Stomach smooth muscle (tissue), 2 donors: ENCODE results near the gene DRICH1.
"Not testable (repeated sequence)": the region's sequence is repeated elsewhere in the genome, so short reads cannot be mapped to it uniquely, and the experiment has no call there.

Experiments used
- H3K27ac ChIP-seq: one replicate; pipeline ENCODE4 v1.7.0; 2013; ENCODE audit warnings: mild to moderate bottlenecking, low read length, inconsistent platforms
- H3K27me3 ChIP-seq, 2 donors: one replicate each; pipeline ENCODE4 v1.7.0; 2013; ENCODE audit warnings: low read length in 2 of 2; ENCODE audit not compliant: insufficient read depth in 2 of 2, control insufficient read depth in 1 of 2
- H3K36me3 ChIP-seq, 2 donors: one replicate each; pipeline ENCODE4 v1.7.0; 2013; ENCODE audit warnings: low read length in 2 of 2; ENCODE audit not compliant: control insufficient read depth in 2 of 2, insufficient read depth in 2 of 2
- H3K4me1 ChIP-seq: one replicate; pipeline ENCODE4 v1.7.0; 2013; ENCODE audit warnings: low read length; ENCODE audit not compliant: control insufficient read depth, insufficient read depth
- H3K4me3 ChIP-seq, 2 donors: one replicate each; pipeline ENCODE4 v1.7.0; 2013; ENCODE audit warnings: low read length in 2 of 2
- H3K9ac ChIP-seq, 2 donors: one replicate each; pipeline ENCODE4 v1.7.0; 2013; ENCODE audit warnings: low read length in 2 of 2, mild to moderate bottlenecking in 1 of 2
- H3K9me3 ChIP-seq, 2 donors: one replicate each; pipeline ENCODE4 v1.7.0; 2013; ENCODE audit warnings: low read length in 2 of 2; ENCODE audit not compliant: control insufficient read depth in 2 of 2
- donor health status: healthy.
- donor health status: Pancreatic carcinoma.

Gene DRICH1

GRCh38 chr22:23595904-23596303, 36.2 kb downstream of the DRICH1 start:
- not testable (repeated sequence) for H3K36me3 ChIP-seq, H3K4me1 ChIP-seq, H3K27me3 ChIP-seq, H3K9me3 ChIP-seq, H3K9ac ChIP-seq, H3K27ac ChIP-seq, H3K4me3 ChIP-seq

DNA sequence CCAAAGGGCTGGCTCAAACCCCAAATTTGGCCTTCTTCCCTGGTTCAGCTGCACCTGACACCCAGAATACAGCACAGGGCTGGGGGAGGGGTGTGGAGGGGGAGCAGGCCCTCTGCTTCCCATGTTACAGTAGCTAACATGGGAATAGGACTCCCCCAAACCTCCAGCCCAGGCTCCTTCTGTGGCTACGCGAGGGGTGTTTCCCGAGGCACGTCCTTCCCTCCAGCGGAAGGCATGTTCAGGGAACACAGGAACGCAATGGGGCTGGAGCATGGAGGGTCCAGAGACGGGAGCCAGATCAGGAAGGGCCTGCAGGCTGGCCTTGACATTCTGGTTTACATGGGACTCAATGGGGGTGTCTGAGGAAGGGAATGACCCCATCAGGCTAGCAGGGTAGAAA, 40.3 kb downstream of the DRICH1 start:
- no peak overlapping the region for H3K4me3 ChIP-seq
- H3K9me3 ChIP-seq = no peaks in the 10 kb centered on the region
- no peaks in the 10 kb centered on the region for H3K27me3 ChIP-seq
- H3K4me1 ChIP-seq = no peaks in the 10 kb centered on the region
- no peak overlapping the region for H3K27ac ChIP-seq
- no peaks in the 10 kb centered on the region for H3K36me3 ChIP-seq
- H3K9ac ChIP-seq = no peak overlapping the region

DNA sequence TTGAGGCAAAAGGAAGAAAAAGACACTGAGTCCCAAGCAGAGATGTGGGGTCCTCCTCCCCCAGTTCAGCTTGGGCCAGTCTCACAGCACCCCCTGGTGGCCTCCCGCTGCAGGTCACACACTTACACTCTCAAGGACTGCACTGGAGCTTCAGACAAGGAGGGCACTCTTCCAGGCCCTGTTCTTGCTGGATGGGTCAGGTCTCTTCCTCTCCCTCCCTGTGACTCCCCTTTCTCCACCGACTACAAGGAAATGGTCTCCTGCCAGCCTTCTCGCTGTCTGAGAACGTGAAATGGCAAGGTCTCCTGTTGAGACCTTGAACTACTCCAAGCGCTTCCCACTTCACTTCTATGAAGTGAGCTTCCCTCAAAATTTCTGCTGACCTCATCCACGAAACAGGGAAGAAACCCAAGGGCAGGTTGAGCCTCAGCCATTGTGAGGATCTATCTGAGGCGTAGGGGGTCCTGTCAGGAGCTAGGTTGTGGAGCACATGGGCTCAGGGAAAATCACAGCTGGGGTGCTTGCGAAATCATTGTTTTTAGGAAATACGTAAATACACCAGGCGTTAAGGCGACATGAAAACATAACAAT, 40.8 kb downstream of the DRICH1 start:
- no peak overlapping the region for H3K27ac ChIP-seq
- no peaks in the 10 kb centered on the region for H3K9me3 ChIP-seq
- no peaks in the 10 kb centered on the region for H3K4me1 ChIP-seq
- no peaks in the 10 kb centered on the region for H3K36me3 ChIP-seq
- no peak overlapping the region for H3K9ac ChIP-seq
- H3K27me3 ChIP-seq = no peaks in the 10 kb centered on the region
- H3K4me3 ChIP-seq = no peak overlapping the region

DNA sequence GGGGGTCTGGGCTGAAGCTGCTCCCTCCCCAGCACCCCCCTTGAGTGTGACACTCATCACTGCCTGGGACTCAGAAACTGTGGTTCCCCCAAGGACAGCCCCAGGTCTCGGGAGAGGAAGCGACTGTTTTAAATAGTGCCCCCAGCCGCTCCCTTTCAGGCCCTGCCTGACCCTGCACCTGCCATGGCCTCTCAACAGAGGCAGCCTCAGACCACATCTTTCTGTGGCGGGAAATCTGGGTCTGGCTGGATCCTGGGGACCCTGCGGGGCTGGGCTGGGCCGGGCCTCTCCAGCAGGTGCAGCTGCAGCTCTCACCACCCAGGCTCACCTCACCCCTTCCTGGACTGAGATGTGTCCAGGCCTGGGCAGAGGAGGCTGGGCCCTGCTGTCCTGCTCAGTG, 48.3 kb downstream of the DRICH1 start:
- H3K9me3 ChIP-seq = no peaks in the 10 kb centered on the region
- no peak overlapping the region for H3K27ac ChIP-seq
- no peaks in the 10 kb centered on the region for H3K36me3 ChIP-seq
- H3K4me1 ChIP-seq = no peaks in the 10 kb centered on the region
- no peak overlapping the region for H3K4me3 ChIP-seq
- H3K9ac ChIP-seq = no peak overlapping the region
- H3K27me3 ChIP-seq = peaks cover 0 to 2% of the 10 kb centered on the region in 2 donors

DNA sequence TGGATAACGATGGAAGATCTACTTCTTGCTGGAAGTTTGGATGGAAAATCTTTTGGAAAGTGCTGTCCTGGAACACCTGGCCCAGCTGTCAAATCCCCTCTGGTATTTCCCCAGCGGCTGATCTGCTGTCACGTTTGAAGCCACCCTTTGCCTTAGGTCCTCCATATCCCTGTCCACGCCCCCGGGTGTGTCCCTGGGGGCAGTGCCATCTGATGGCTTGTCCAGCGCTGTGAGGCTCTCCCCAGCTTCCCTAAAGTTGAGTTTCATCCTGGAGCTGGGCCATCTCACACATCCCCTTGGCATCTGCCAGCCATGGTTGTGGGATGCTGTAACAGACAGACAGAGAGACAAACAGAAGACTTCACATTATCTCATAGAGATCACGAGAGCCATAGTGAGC, 49.0 kb downstream of the DRICH1 start:
- Histone ChIP-seq H3K36me3 (no peaks in the 10 kb centered on the region), H3K9ac (no peak overlapping the region), H3K4me3 (no peak overlapping the region), H3K9me3 (no peaks in the 10 kb centered on the region), H3K27me3 (peaks cover 0 to 2% of the 10 kb centered on the region in 2 donors), H3K4me1 (no peaks in the 10 kb centered on the region), H3K27ac (no peak overlapping the region)

GRCh38 chr22:23581260-23581650, 50.9 kb downstream of the DRICH1 start:
- H3K27me3 ChIP-seq = peaks cover 0 to 2% of the 10 kb centered on the region in 2 donors
- H3K27ac ChIP-seq = no peak overlapping the region
- no peak overlapping the region for H3K9ac ChIP-seq
- H3K4me1 ChIP-seq = no peaks in the 10 kb centered on the region
- no peak overlapping the region for H3K4me3 ChIP-seq
- no peaks in the 10 kb centered on the region for H3K9me3 ChIP-seq
- H3K36me3 ChIP-seq = no peaks in the 10 kb centered on the region

DNA sequence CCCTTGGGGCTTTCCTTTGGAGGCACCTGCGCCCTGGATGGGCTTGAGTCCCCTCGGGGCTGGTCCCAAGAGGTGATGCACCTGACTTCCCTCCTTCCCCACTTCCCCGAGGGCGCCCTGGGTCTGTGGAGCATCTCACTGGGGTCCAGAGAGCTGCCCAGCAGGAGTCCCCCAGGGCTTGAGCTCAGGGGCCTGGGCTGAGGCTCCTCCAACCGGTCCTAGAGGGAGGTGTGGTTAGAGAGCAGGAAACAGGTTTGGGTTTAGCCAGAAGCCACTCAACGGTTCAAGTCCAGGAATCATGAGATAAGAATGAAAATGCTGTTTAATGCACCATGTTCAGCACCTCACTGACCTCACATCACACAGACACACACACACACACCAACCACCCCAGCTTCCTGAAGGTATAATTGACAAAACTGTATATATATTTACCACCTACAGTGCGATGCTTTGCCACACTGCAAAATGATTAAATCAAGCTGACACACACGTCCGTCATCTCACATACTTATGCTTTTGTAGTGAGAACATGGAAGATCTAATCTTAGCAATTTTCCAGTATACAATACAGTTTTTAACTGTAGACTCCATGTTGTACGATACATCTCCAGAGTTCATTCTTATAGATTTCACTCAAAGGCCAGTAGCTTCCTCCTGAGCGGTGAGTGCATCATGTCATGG, 51.4 kb downstream of the DRICH1 start:
- no peaks in the 10 kb centered on the region for H3K9me3 ChIP-seq
- no peak overlapping the region for H3K27ac ChIP-seq
- peaks cover 0 to 2% of the 10 kb centered on the region in 2 donors for H3K27me3 ChIP-seq
- H3K4me1 ChIP-seq = no peaks in the 10 kb centered on the region
- no peaks in the 10 kb centered on the region for H3K36me3 ChIP-seq
- no peak overlapping the region for H3K9ac ChIP-seq
- no peak overlapping the region for H3K4me3 ChIP-seq

DNA sequence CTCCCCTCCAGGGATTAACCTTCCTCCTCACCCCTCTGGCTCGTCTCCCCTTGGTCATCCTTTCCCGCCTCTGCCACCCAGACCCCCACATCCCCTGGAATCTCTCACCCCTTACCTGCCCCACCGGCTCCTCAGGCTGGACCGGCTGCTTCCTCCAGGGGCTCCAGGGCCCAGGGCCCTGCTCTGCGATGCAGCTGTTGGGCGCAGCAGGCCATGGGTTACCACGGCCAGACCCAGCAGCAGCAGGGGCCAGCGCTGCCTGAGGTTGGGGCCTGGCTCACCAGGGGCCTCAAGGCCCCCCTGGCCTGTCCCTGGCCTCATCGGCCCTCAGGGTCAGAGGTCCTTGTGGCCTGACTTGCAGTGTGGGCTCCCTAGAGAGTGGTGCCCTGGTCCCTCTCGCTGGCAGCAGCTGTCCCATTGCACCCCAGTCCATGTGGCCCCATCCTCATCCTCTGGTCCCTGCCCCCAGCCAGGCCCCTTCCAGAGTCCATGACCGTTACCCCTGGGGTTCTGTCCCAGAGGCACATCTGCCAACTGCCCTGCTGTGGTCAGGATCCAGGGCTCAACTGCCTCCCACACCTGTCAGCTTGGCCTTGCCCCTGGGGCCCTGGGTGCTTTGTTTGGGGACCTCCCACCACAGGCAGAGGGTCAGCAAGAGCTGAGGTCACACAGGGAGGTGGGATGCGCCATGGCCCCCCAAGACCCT, 52.1 kb downstream of the DRICH1 start, which contains the start of gene IGLL1:
IGLL1 (minus strand) TSS at position 421 of the 706 bp plus-strand sequence; CDS start at position 321, 100 bp downstream.
- Histone ChIP-seq H3K4me3 (no peak within 1 kb of the TSS), H3K9me3 (no peaks in the 10 kb centered on the region), H3K27me3 (peaks cover 0 to 2% of the 10 kb centered on the region in 2 donors), H3K4me1 (no peaks in the 10 kb centered on the region), H3K27ac (no peak within 1 kb of the TSS), H3K36me3 (no peaks in the 10 kb centered on the region), H3K9ac (no peak within 1 kb of the TSS)

DNA sequence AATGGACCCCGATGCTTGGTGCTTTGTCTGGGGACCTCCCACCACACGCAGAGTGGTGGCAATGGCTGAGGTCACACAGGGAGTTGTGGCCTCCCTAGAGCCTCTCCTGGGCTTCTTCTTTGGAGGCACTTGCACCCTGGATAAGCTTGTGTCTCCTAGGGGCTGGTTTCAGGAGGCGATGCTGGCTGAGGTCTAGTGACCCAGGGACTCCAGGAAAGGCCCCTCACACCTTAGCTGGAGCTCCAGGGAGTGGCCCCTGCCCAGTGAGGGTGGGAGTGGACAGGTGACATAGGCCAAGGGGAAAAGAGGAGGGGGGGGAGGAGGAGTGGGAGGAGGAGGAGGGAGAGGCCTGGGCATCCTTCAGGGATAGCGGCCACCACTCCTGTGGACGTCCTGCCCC, 52.8 kb downstream of the DRICH1 start:
- no peak overlapping the region for H3K27ac ChIP-seq
- H3K4me3 ChIP-seq = no peak overlapping the region
- no peaks in the 10 kb centered on the region for H3K9me3 ChIP-seq
- H3K27me3 ChIP-seq = peaks cover 0 to 2% of the 10 kb centered on the region in 2 donors
- no peaks in the 10 kb centered on the region for H3K4me1 ChIP-seq
- H3K9ac ChIP-seq = no peak overlapping the region
- no peaks in the 10 kb centered on the region for H3K36me3 ChIP-seq

DNA sequence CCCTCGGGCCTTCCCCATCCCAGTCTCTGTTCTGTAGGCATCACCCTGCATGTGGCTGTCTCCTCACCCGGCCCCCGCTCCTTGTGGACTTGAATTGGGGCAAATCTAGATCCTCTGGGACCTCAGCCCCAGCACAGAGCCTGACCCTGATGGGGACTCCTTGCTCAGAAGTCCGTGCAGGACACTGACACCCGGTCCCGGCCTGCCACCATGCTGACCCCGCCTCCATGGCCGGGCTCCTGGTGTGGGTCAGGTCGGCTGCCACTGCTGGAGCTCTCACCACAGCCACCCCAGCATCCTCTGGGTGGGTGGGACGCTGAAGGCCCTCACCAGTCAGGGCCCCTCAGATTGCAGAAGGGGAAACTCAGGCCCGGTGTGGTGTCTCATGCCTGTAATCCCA, 53.8 kb downstream of the DRICH1 start:
- Histone ChIP-seq H3K4me1 (no peaks in the 10 kb centered on the region), H3K36me3 (no peaks in the 10 kb centered on the region), H3K9ac (no peak overlapping the region), H3K27me3 (peaks cover 0 to 2% of the 10 kb centered on the region in 2 donors), H3K9me3 (no peaks in the 10 kb centered on the region), H3K4me3 (no peak overlapping the region), H3K27ac (no peak overlapping the region)

DNA sequence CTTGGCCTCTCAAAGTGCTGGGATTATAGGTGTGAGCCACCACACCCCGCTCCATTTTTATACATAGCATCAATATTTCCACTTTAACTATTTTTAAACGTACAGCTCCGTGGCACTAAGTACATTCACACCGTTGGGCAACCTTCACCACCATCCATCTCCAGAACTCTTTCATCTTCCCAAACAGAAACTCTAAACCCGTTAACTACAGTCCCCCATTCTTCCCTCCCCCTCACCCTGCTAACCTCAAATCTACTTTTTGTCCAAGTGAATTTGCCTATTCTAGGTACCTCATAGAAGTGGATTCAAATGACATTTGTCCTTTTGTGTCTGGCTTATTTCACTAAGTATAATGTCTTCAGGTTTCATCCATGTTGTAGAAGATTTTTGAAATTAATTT, 55.4 kb downstream of the DRICH1 start:
- H3K9ac ChIP-seq = no peak overlapping the region
- no peaks in the 10 kb centered on the region for H3K36me3 ChIP-seq
- no peak overlapping the region for H3K4me3 ChIP-seq
- H3K9me3 ChIP-seq = no peaks in the 10 kb centered on the region
- H3K27me3 ChIP-seq = peaks cover 0 to 2% of the 10 kb centered on the region in 2 donors
- H3K4me1 ChIP-seq = no peaks in the 10 kb centered on the region
- H3K27ac ChIP-seq = no peak overlapping the region
